GM10847 (cell line): Measurements from ENCODE around the gene CMTM3.

Experiments
- POLR2A ChIP-seq: IDR thresholded peaks from 2 replicates; pipeline ENCODE4 v1.6.1; 2011; ENCODE audit not compliant: insufficient read length; ENCODE audit errors: extremely low read depth

CMTM3 gene

GRCh38 chr16:66576296-66576695, 28.2 kb upstream of the CMTM3 start:
- TF ChIP-seq POLR2A = no peak

- no peak for TF ChIP-seq POLR2A
Observed at GRCh38 chr16:66578651-66579531, 25.6 kb upstream of the CMTM3 start, which contains the start of gene CMTM2. TSS of gene CMTM2 (plus strand) at chr16:66579463. CDS start at chr16:66579608, 145 bp downstream.

GRCh38 chr16:66580605-66581209, 23.8 kb upstream of the CMTM3 start:
- TF ChIP-seq POLR2A = no peak

- no peak for TF ChIP-seq POLR2A
Observed at GRCh38 chr16:66581246-66581952, 23.1 kb upstream of the CMTM3 start.

- TF ChIP-seq POLR2A = no peak
Observed at GRCh38 chr16:66585481-66586239, 18.8 kb upstream of the CMTM3 start.

- TF ChIP-seq POLR2A = no peak
Observed at GRCh38 chr16:66587881-66588600, 16.5 kb upstream of the CMTM3 start.

- TF ChIP-seq POLR2A = no peak
Observed at GRCh38 chr16:66588981-66589713, 15.4 kb upstream of the CMTM3 start.

- no peak for TF ChIP-seq POLR2A
Observed at GRCh38 chr16:66590322-66590721, 14.2 kb upstream of the CMTM3 start.

- no peak for TF ChIP-seq POLR2A
Observed at GRCh38 chr16:66591018-66591417, 13.5 kb upstream of the CMTM3 start.

- TF ChIP-seq POLR2A = no peak
Observed at GRCh38 chr16:66592241-66592640, 12.3 kb upstream of the CMTM3 start.

- TF ChIP-seq POLR2A = no peak
Observed at GRCh38 chr16:66592814-66593213, 11.7 kb upstream of the CMTM3 start.

- TF ChIP-seq POLR2A = no peak
Observed at GRCh38 chr16:66594739-66595138, 9.8 kb upstream of the CMTM3 start.

- no peak for TF ChIP-seq POLR2A
Observed at GRCh38 chr16:66596986-66597848, 7.3 kb upstream of the CMTM3 start.
